GM12878 (cell line): Measurements from ENCODE around the gene LIN7C. TPM values are rescaled to one million over a fixed set of nuclear protein-coding genes. Genes with fewer than 3 reads are reported as not detected.

Experiments used
- ATAC-seq: fragments of 200-7000 bp; cut with Tn5 transposase; 3 replicates; pipeline ENCODE4 v1.9.1; 2020; ENCODE audit warnings: mild to moderate bottlenecking, moderate library complexity
- BruUV-seq: library from RNA; stranded (reverse); fragments of 400-500 nt; replicated peaks from 2 replicates; lab custom pipeline; 2021; lab: Mats Ljungman, UMichigan
- CTCF ChIA-PET: fragments of 300-600 bp; sonication (Branson Sonifier 250); formaldehyde crosslinking; extraction: SDS; loops from one replicate; lab custom pipeline; 2021; ENCODE audit warnings: inconsistent platforms; lab: Yijun Ruan, JAX
- POLR2A ChIA-PET: fragments of 350-600 bp; formaldehyde crosslinking; extraction: SDS; loops from one replicate; lab custom pipeline; 2021; ENCODE audit warnings: inconsistent platforms; lab: Charles Lee
- RAD21 ChIA-PET: fragments of 300-600 bp; sonication (Branson Sonifier 250); formaldehyde crosslinking; loops from one replicate; lab custom pipeline; 2023; ENCODE audit warnings: antibody characterized with exemption; ENCODE audit not compliant: unreplicated experiment; lab: Charles Lee
- SMC1A ChIA-PET: fragments of 300-600 bp; sonication (Branson Sonifier 250); formaldehyde crosslinking; loops from one replicate; lab custom pipeline; 2023; ENCODE audit not compliant: unreplicated experiment, uncharacterized antibody; lab: Charles Lee
- DNase-seq: peaks from one replicate; pipeline ENCODE4 v3.0.0-alpha.2; 2011; ENCODE audit warnings: low read depth, low spot score
- FAIRE-seq: peaks from 3 replicates; lab custom pipeline; 2011; peaks lifted over from hg19 to GRCh38; lab: Jason Lieb, UNC
- H2AFZ ChIP-seq: 2 replicates; pipeline ENCODE4 v1.6.0; 2011; ENCODE audit warnings: low read depth, low read length, control low read depth; ENCODE audit not compliant: control insufficient read depth
- H3K27ac ChIP-seq: 2 replicates; pipeline ENCODE4 v1.5.1; 2011; ENCODE audit warnings: control low read depth; ENCODE audit not compliant: control insufficient read depth, insufficient read depth
- H3K27me3 ChIP-seq, 2 experiments: replicated peaks in 1 of 2; 2 replicates each; pipeline versions ENCODE4 v1.6.0 to v1.6.1; 2011; ENCODE audit warnings: low read length in 1 of 2; ENCODE audit not compliant: control insufficient read depth in 2 of 2, insufficient read depth in 2 of 2
- H3K36me3 ChIP-seq, 2 experiments: 2 replicates each; pipeline ENCODE4 v1.5.1; 2011; ENCODE audit warnings: low read length in 1 of 2; ENCODE audit not compliant: control insufficient read depth in 2 of 2, insufficient read depth in 2 of 2
- H3K4me1 ChIP-seq: 2 replicates; pipeline ENCODE4 v1.6.1; 2011; ENCODE audit warnings: mild to moderate bottlenecking, low read length, moderate library complexity, mixed read lengths; ENCODE audit not compliant: control insufficient read depth, insufficient read depth
- H3K4me2 ChIP-seq: 2 replicates; pipeline ENCODE4 v1.6.0; 2011; ENCODE audit warnings: control low read depth; ENCODE audit not compliant: control insufficient read depth, insufficient read depth
- H3K4me3 ChIP-seq: fragments of 200-600 bp; sonication (generic); 2 replicates; pipeline ENCODE4 v1.5.1; 2016
- H3K79me2 ChIP-seq: 2 replicates; pipeline ENCODE4 v1.6.0; 2011; ENCODE audit warnings: low read length; ENCODE audit not compliant: control insufficient read depth, insufficient read depth
- H3K9ac ChIP-seq: 2 replicates; pipeline ENCODE4 v1.8.0; 2011; ENCODE audit warnings: low read length, control low read depth, mixed read lengths; ENCODE audit not compliant: control insufficient read depth, insufficient read depth
- H3K9me3 ChIP-seq: replicated peaks from 3 replicates; pipeline ENCODE4 v1.5.1; 2011; ENCODE audit warnings: mild to moderate bottlenecking, low read length; ENCODE audit not compliant: control insufficient read depth, insufficient read depth
- H4K20me1 ChIP-seq: 2 replicates; pipeline ENCODE4 v1.6.0; 2011; ENCODE audit not compliant: control insufficient read depth, insufficient read depth
- CBX3 ChIP-seq: fragments of 200-600 bp; sonication (generic); IDR thresholded peaks from 2 replicates; pipeline ENCODE4 v1.6.1; 2016; ENCODE audit warnings: low read depth, borderline replicate concordance
- CEBPB ChIP-seq, 2 experiments: fragments of 150-350 bp in 1 of 2; IDR thresholded peaks; 2 replicates each; pipeline ENCODE4 v1.6.1; 2012 to 2014; ENCODE audit warnings: low read depth in 2 of 2, low read length in 2 of 2, borderline replicate concordance in 1 of 2, inconsistent platforms in 1 of 2
- EP300 ChIP-seq, 2 experiments: fragments of 150-350 bp in 1 of 2; IDR thresholded peaks; 2 replicates each; pipeline ENCODE4 v1.6.1; 2011 to 2012; ENCODE audit warnings: low read depth in 2 of 2, low read length in 2 of 2, borderline replicate concordance in 1 of 2, improper control_type of control experiment in 1 of 2, inconsistent platforms in 1 of 2; ENCODE audit not compliant: control insufficient read depth in 1 of 2
- ESRRA ChIP-seq: IDR thresholded peaks from 2 replicates; pipeline ENCODE4 v1.6.1; 2012; ENCODE audit warnings: mild to moderate bottlenecking, low read length, improper control_type of control experiment
- HDAC6 ChIP-seq: fragments of 200-600 bp; sonication (generic); IDR thresholded peaks from one replicate; pipeline ENCODE4 v1.8.0; 2017; ENCODE audit warnings: antibody characterized with exemption; ENCODE audit not compliant: unreplicated experiment
- HDGF ChIP-seq: fragments of 450-650 bp; IDR thresholded peaks from 2 replicates; pipeline ENCODE4 v1.6.1; 2016; ENCODE audit warnings: antibody characterized with exemption
- MXI1 ChIP-seq: fragments of 150-350 bp; IDR thresholded peaks from 2 replicates; pipeline ENCODE4 v1.6.1; 2011; ENCODE audit warnings: low read depth, mild to moderate bottlenecking, inconsistent platforms, low read length, improper control_type of control experiment
- NFXL1 ChIP-seq: fragments of 450-650 bp; IDR thresholded peaks from 2 replicates; pipeline ENCODE4 v1.6.1; 2017; ENCODE audit warnings: antibody characterized with exemption, mild to moderate bottlenecking, borderline replicate concordance
- POLR2AphosphoS2 ChIP-seq: IDR thresholded peaks from 2 replicates; pipeline ENCODE4 v1.6.1; 2011; ENCODE audit warnings: low read depth, mild to moderate bottlenecking, low read length, improper control_type of control experiment, moderate library complexity
- RCOR1 ChIP-seq: conservative IDR thresholded peaks from 2 replicates; pipeline ENCODE4 v1.6.1; 2012; ENCODE audit warnings: low read depth, low read length, improper control_type of control experiment
- YY1 ChIP-seq: IDR thresholded peaks from 2 replicates; pipeline ENCODE4 v1.6.1; 2011; ENCODE audit warnings: low read depth, mild to moderate bottlenecking, low read length
- whole genome bisulfite sequencing: methylation state at CpG from one replicate; pipeline ENCODE4 v1.1.6; 2016; ENCODE audit warnings: low lambda C conversion rate; ENCODE audit not compliant: insufficient replicate concordance, insufficient coverage; ENCODE audit errors: missing lambda C conversion rate; 5-methylcytosine and 5-hydroxymethylcytosine counted together
- in situ Hi-C: fragments of 300-500 bp; cut with MboI; formaldehyde crosslinking; loops from 9 replicates; pipeline ENCODE4 v1.14.3; 2018; ENCODE audit warnings: mixed read lengths
- intact Hi-C: fragments of 100-400 bp; cut with micrococcal nuclease; formaldehyde crosslinking; loops from one replicate; pipeline ENCODE4 v1.14.2; 2022; ENCODE audit not compliant: unreplicated experiment
- polyA plus RNA-seq, 11 experiments: library from polyadenylated mRNA; depleted of rRNA in 4 of 11; unstranded in 6 of 11; stranded (reverse) in 5 of 11; fragments of >200 nt; fragmentation: Nextera tagmentation in 4 of 11; fragmentation: Illumina TruSeq in 1 of 11; extraction: Ambion mirVana in 4 of 11; extraction: Trizol in 1 of 11; gene quantifications; 1 replicate in 1 of 11; 2 replicates in 10 of 11; pipeline versions ENCODE4 v1.2.1 to v1.2.3, GENCODE V29; 2011 to 2016; ENCODE audit warnings: inconsistent platforms in 2 of 11, missing spikeins in 2 of 11, low read depth in 1 of 11
- total RNA-seq, 4 experiments: library from RNA; depleted of rRNA in 3 of 4; stranded (reverse); fragments of >200 nt in 3 of 4; fragmentation: Illumina TruSeq in 1 of 4; extraction: Trizol in 1 of 4; gene quantifications; 2 replicates each; pipeline versions ENCODE4 v1.2.1 to v1.2.3, GENCODE V29; 2013 to 2021

Gene LIN7C
- total and polyA plus RNA-seq, 10 of the 15 experiments (the other 5 are each of a cell fraction or from before 2014, with no cell fraction given), result 6.0 to 23.7 (median 15.1) TPM

DNA sequence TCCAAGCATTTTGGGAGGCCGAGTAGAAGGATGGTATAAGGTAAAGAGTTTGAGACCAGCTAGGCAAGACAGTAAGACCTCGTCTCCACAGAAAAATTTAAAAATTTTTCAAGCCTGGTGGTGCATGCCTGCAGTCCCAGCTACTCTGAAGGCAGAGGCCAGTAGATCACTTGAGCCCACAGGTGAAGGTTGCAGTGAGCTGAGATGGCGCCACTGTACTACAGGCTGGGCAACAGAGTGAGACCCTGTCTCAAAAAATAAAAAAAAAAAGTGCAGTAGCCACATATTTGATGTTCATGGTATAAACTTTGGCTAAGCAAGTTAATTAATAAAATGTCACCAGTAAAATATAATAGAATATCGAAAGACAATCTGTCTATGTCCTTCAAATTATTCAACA, 60.9 kb downstream of the LIN7C start:
- Histone ChIP-seq H3K36me3 (no peaks in the 10 kb centered on the region), H3K4me3 (no peak overlapping the region), H3K4me2 (no peak overlapping the region), H2AFZ (no peak overlapping the region), H3K4me1 (no peaks in the 10 kb centered on the region), H3K27ac (no peak overlapping the region), H3K9ac (no peak overlapping the region), H4K20me1 (no peaks in the 10 kb centered on the region), H3K9me3 (no peaks in the 10 kb centered on the region), H3K27me3 (no peaks in the 10 kb centered on the region), H3K79me2 (no peaks in the 10 kb centered on the region)
- DNase-seq (no peak), ATAC-seq (no peak), FAIRE-seq (no peak)
- WGBS, result 9% methylated on average over 4 of the region's 4 CpGs
- RAD21 ChIA-PET, result no interaction called here
- in situ Hi-C loops (no loop called here), intact Hi-C loops (no loop called here)
- no peak for TF ChIP-seq CBX3
- TF ChIP-seq CEBPB (IDR thresholded peaks at IDR 0.05; ENCODE audit: borderline replicate concordance in 1 of 2, low read depth in 2 of 2, low read length in 2 of 2), result no peak
- no peak for TF ChIP-seq RCOR1
- no peak for TF ChIP-seq EP300 (IDR thresholded peaks at IDR 0.05; ENCODE audit: borderline replicate concordance in 1 of 2, control insufficient read depth in 1 of 2, low read depth in 2 of 2, low read length in 2 of 2)
- no peak for TF ChIP-seq ESRRA
- no peak for TF ChIP-seq HDAC6
- no peak for TF ChIP-seq HDGF
- no peak for TF ChIP-seq YY1
- no peak for TF ChIP-seq POLR2AphosphoS2
- no peak for TF ChIP-seq NFXL1
- no peak for TF ChIP-seq MXI1
- SMC1A ChIA-PET, result interaction anchor here (0.7 to 1.0 kb wide), 2 partner anchors 12 to 40 kb away, joined by 3 read pairs; no protein-coding TSS in a partner anchor
- no TSS peak for BruUV-seq
- POLR2A ChIA-PET, result no interaction called here
- CTCF ChIA-PET, result interaction anchor here (0.7 kb wide), 1 partner anchor 41 kb away, joined by 4 read pairs; no protein-coding TSS in a partner anchor
